ENCODE data around the gene KAZN.

The KAZN gene

GRCh38 chr1:15065291-15065690, 466.8 kb downstream of the KAZN start:
- no peak for DNase-seq (ENCODE audit: low spot score)

DNA sequence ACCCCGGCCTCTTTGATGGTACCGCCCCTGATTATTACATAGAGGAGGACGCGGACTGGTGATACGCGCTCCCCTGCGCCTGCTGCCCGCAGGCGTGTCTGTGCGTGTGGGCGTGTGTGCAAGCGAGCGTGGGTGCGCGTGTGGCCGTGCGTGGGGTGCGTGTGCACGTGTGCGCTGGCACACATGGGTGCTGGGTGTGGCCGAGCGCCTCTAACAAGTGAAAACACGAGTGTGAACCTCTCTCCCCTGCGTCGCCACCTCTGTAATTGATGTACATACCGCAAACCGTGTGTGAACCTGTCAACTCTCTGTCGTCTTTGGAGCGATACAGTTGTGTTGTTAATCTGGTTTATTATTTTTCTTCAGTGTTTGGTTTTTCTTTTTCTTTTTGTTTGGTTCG, 467.3 kb downstream of the KAZN start:
- no peak for DNase-seq (ENCODE audit: low spot score)

DNA sequence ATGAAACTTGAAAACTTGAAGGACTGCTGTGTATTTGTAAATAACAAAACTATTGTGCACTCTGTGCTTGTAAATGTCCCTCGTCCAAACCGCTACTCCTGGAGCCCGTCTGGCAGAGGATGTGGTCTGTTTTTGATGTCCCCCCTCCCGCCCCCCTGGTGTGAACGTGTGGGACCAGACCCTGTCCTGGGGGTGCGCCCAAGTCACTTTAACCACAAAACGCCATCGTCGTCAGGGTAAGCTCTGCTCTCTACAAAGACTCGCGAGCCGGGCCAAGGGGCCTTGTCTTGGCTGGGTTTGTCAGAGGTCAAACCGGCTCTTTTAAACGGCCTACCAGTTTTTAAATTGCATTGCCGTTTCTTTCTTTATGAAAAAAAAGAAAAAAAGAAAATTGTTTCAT, 467.7 kb downstream of the KAZN start:
- DNase-seq (ENCODE audit: low spot score): no peak

- no peak for DNase-seq (ENCODE audit: low spot score)
Observed at GRCh38 chr1:15067148-15067547, 468.7 kb downstream of the KAZN start.

DNA sequence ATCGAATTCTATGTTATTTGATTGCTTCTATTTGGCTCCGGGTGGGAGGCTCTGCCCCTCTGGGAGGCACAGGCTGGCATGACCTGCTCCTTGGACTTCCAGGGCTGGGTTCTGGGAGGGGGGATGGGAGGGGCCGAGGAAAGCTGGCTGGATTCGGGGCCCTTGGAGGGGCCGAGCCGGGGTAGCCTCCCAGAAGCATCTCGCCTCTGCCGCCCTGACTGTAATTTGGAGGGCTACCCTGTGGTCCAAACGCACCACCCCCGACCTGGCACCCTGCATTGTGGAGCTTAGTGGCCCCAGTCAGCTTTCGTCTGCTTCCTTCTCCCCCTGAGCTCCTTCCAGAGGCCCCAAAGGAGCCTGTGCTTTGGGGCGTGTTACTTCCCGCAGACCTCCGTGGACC, 469.7 kb downstream of the KAZN start:
- no peak for DNase-seq (ENCODE audit: low spot score)

DNA sequence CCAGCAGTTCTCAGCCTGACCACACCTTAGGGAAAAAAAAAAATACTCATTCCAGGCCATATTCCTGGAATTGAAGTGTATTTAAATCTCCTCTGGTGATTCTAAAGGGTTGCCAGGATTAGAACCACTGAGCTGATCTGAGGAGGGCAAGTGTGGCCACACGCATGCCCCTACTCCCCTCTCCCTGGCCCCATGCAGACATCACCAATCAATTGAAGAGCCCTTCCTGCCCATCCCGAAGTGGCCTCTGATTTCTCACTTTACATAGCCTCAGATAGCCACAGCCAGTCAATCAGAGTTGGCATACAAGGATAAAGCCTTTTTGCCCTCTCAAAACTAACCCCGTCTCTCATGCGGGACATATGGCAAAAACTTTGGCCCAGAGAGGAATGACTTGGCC, 470.5 kb downstream of the KAZN start:
- no peak for DNase-seq (ENCODE audit: low spot score)

GRCh38 chr1:15070145-15070748, 471.8 kb downstream of the KAZN start:
- DNase-seq (ENCODE audit: low spot score): no peak

DNA sequence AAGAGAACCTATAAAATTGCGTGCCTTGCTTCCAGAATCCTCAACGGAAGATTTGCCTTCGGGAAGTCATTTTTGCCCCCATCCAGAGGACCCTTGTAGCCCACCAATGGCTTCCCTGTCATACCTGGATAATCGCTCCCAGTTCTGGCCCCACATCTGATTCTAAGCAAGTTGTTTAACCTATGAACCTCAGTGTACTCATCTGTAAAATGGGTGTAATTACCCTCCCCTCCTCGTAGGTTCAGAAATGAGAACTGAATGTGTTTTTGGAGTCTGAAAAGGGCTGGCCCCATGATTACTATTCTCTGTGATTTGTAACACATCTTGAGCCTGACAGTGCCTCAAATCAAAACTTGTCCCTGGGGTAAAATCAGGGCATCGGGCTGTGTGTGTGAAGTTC, 473.5 kb downstream of the KAZN start:
- DNase-seq (ENCODE audit: low spot score): no peak

- DNase-seq (ENCODE audit: low spot score): no peak
Observed at GRCh38 chr1:15073799-15074308, 475.4 kb downstream of the KAZN start.

DNA sequence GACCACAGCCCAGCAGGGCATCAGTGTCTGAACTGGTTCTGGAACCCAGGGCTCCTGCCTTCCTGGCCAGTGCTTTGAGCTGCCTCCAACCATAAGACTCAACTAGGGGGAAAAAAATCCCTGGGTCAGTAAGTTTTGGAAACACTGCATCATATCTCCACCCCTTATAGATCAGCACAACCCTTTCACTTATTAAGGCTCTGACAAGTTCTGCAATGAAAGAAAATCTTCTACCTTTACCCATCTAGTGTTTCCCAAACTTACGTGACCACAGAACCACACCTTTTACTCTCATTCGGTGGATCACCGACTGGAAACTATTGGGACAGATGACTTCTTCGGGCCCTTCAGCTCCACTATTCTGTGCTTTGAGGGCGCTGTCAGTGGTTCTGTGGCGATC, 476.7 kb downstream of the KAZN start:
- no peak for DNase-seq (ENCODE audit: low spot score)

- no peak for DNase-seq (ENCODE audit: low spot score)
Observed at GRCh38 chr1:15075817-15076216, 477.3 kb downstream of the KAZN start.

DNA sequence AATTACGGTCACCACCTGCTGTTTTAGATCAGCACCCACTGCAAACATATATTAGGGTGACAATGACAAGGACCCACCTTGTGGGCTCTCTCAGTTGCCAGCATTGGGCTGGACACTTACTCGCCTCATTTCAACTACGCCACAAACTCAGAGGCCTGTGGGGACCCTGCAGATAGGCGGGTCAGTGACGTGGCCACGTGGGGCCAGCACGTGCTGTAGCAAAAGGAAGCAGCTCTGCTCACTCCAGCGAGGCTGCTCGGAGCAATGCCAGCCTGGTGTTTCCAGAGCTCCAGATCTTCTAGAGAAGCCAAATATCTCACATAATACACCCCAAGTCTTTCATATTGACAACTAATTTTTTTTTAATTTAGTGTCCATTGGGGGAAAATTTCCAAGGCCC, 478.3 kb downstream of the KAZN start:
- no peak for DNase-seq (ENCODE audit: low spot score)

- no peak for DNase-seq (ENCODE audit: low spot score)
Observed at GRCh38 chr1:15077384-15077783, 478.9 kb downstream of the KAZN start.

DNA sequence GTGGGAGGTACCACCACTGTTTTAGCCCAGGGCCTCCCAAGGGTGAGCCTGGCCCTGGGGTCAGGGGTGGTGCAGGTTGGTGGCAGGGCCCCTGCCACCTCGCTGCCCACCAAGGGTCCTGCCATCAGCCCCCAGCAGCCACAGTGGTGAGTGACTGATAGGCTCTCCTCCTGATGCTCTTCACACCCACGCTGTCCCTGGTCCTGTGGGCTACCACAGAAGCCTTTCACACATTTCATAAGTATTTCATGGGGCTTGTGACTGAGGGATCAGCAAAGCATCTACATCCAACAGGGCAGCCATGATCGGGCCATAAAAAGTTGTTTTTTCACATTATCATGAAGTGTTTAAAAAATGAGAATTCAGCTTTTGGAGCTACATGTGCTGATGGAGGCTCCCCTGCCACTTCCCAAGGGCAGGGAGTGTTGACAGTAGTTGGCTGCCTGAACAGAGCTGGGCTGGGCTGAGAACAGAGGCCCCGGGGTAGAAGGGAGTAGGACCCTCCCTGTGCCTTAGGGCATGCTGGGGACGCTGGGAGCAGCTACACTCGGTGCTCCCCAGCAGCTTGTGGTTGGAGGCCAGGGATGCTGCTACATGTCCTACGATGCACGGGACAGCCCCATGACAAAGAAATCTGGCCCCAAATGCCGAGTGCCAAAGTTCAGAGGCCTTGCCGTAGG, 482.0 kb downstream of the KAZN start:
- DNase-seq (ENCODE audit: low spot score): no peak

- no peak for DNase-seq (ENCODE audit: low spot score)
Observed at GRCh38 chr1:15081102-15081501, 482.6 kb downstream of the KAZN start.

DNA sequence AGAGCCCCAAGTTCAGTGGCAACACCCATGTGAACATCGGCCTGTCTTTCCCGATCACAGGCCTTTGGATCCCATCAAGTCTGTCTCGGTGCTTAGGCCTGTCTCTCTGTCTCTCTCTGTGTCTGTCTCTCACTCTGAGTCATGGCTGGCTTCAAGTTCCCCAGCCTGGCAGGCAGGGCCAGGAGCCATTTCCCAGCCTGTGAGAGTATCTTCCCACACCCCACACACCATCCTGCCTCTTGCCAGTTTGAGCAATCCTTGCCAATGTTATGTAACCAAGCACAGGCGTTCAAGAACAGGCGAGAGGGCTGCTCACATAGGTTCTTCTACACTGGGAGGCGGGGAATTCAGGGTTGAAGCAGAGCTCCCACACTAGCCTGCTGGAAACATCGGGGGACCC, 485.1 kb downstream of the KAZN start:
- DNase-seq (ENCODE audit: low spot score): no peak

DNA sequence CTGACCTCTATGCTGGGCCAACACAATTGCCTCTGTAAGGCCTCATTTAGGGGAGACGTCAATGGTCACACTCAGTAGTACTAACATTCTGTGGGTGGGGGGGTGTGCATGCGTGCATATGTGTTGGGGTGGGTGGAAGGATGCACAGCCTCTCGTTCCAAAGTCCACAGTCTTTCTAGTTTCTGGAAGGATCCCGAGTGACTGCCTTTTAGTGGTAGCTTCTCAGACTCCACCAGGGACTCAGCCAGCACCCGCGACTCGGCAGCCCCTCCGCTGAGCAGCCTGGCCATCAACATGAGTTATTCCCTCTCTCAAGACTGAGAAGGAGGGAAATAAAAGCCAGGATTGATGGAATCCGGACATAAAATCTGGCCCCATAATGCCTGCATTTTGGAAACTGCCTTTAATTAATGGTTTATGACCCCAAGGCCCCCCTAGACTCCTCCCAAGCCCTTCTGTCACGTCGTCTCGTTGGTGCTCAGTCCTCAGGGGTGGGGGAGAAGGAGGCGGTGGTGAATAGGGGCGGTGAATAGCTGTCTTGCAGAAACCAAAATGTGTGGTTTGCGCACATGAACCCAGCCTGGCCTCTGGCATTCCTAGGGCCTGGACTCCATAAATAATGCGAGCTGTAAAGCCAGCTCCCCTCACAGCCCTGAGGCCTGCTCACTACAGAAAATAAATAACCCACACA, 489.9 kb downstream of the KAZN start:
- no peak for DNase-seq (ENCODE audit: low spot score)

DNA sequence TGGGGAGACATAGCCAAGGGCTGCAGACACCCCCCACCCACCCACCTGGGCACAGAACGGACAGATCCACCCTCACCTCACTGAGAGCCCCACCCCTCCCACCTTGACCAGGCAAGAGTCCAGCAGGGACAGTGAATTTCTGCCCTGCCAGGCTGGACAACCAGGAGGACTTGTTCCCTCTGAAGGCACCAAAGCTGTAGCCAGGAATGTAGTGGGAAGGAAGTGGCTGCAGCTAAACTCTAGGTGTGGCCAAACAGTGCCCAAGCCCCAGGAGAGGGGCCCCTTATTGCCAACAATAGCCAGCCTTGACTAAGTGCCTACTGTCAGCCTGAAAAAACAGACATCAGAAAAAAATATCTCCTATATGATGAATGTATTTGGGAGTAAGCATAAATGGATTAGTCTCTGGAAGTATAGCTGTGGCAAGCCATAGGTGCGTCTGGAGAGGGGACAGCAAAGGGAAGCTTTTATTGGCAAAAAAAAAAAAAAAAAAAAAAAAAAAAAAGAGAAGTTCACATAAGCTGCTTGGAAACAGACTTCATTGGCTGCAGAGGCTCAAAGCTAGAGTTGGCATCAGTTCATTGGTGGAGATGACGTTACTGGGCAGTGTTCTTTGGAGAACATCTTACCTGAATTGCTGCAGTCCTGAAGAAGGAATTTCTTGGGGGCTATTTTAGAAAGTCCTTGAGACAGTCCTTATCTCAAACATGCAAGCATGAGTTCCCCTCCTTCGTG, 490.9 kb downstream of the KAZN start:
- no peak for DNase-seq (ENCODE audit: low spot score)

- no peak for DNase-seq (ENCODE audit: low spot score)
Observed at GRCh38 chr1:15090373-15090772, 491.9 kb downstream of the KAZN start.

GRCh38 chr1:15094056-15094455, 495.6 kb downstream of the KAZN start:
- DNase-seq (ENCODE audit: low spot score): no peak

GRCh38 chr1:15094719-15095495, 496.4 kb downstream of the KAZN start:
- DNase-seq (ENCODE audit: low spot score): no peak

GRCh38 chr1:15095496-15095875, 497.0 kb downstream of the KAZN start:
- DNase-seq (ENCODE audit: low spot score): no peak
